Measurements from ENCODE around the gene SMYD4. TPM values are rescaled to one million over a fixed set of nuclear protein-coding genes. Genes with fewer than 3 reads are reported as not detected.
A peak's percentile ranks its signal among the peaks of the same experiment; 100 is the strongest.

Gene SMYD4, protein sequence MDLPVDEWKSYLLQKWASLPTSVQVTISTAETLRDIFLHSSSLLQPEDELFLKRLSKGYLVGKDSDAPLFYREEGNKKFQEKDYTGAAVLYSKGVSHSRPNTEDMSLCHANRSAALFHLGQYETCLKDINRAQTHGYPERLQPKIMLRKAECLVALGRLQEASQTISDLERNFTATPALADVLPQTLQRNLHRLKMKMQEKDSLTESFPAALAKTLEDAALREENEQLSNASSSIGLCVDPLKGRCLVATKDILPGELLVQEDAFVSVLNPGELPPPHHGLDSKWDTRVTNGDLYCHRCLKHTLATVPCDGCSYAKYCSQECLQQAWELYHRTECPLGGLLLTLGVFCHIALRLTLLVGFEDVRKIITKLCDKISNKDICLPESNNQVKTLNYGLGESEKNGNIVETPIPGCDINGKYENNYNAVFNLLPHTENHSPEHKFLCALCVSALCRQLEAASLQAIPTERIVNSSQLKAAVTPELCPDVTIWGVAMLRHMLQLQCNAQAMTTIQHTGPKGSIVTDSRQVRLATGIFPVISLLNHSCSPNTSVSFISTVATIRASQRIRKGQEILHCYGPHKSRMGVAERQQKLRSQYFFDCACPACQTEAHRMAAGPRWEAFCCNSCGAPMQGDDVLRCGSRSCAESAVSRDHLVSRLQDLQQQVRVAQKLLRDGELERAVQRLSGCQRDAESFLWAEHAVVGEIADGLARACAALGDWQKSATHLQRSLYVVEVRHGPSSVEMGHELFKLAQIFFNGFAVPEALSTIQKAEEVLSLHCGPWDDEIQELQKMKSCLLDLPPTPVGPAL
- 10 to 100 TPM; 37.3 to 38.1 TPM for total RNA-seq

DNA sequence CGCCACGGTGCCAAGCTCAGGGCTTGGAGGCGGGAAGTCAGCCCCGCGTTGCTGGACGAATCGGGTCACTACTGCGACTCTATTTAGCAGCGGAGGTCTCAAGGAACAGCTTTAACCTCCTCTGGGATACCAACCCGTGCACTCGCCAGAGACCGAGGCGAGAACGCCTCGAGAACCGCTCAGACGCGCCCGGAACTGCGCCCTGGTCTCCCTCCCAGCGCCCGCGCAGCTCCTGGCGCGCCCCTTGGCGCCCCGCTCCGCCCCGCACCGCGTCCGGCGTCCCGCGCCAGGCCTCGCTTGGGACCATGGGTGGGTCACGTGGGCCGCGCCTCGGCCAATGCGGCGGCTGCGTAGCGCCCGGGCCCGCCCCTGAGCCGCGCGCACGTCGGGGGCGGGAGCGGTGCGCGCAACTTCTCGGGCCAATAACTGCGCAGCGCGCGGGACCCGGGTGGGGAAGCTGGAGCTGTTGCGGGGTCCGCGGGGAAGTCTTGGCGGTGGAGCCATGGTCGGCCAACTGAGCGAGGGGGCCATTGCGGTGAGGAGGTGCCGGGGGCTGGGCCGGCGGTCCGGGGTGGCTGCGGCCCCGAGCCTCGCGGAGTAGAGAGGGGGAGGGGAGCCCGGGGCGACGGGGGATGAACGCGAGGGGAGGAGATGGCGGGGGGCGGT is at the start of gene SMYD4, which contains the start of gene RPA1:
TSS of gene SMYD4 (minus strand) at position 311 of the 666 bp plus-strand sequence. CDS start 1,908 bp downstream, outside the sequence.
TSS of gene RPA1 (plus strand) at position 414 of the 666 bp plus-strand sequence. CDS start at position 503, 89 bp downstream.
- Mint-ChIP-seq H3K9me3 (peaks cover 2% of the 10 kb centered on the region), H3K27me3 (no peaks in the 10 kb centered on the region), H3K4me1 (peaks cover 70% of the 10 kb centered on the region), H3K27ac (peak within 1 kb of the TSS; percentile 93), H3K4me3 (peak within 1 kb of the TSS; percentile 97), H3K36me3 (ENCODE audit: low read depth) (peaks cover 47% of the 10 kb centered on the region)
- CTCF ChIA-PET, result interaction anchor here (0.6 to 1.4 kb wide), 2 partner anchors 10 to 131 kb away, joined by 3 to 4 read pairs; no protein-coding TSS in a partner anchor
- POLR2A ChIA-PET, result interaction anchor here (0.7 to 0.9 kb wide), 2 partner anchors 16 to 113 kb away, joined by 3 to 5 read pairs; no protein-coding TSS in a partner anchor
- DNase-seq, result peak; percentile 90

DNA sequence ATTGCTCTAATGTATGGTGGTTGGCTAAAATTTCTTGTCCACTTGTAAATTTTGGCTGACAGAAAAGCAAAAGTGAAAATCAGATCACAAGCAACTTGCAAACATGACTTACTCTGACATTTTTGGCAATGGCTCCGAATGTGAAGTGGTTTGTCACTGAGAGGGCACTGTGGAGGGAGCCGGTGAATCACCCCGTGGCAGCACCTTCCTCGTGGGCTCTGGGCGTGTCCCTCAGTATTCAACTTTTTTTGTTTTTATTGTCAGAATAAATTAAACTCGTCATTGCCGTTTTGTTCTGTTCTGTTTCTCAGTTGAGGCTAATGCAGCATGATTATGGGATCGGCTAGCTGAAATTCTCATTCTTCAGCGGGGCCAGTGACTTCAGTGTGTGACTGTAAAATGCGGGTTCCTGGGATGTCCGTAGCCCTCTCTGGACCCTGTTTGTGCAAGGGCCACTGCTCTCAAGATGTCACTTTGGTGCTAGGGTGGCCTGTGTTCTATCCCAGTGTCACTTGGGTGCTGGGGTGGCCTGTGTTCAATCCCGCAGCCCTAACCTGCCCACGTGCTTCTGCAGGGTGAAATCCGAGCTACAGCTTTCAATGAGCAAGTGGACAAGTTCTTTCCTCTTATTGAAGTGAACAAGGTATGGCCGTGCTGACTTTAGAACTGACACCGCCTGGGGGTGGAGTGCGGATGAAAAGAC is 48.9 kb upstream of the SMYD4 start:
- DNase-seq, result peak; percentile 14
- H3K4me3 Mint-ChIP-seq, result no peak overlapping the region
- no peak overlapping the region for H3K27ac Mint-ChIP-seq
- ChIA-PET POLR2A (no interaction called here), CTCF (no interaction called here)
- no peaks in the 10 kb centered on the region for H3K9me3 Mint-ChIP-seq
- H3K4me1 Mint-ChIP-seq, result peaks cover 39% of the 10 kb centered on the region
- no peaks in the 10 kb centered on the region for H3K27me3 Mint-ChIP-seq
- peaks cover 73% of the 10 kb centered on the region for H3K36me3 Mint-ChIP-seq (ENCODE audit: low read depth)

GRCh38 chr17:1875597-1875996 is 45.9 kb upstream of the SMYD4 start:
- Mint-ChIP-seq H3K4me3 (no peak overlapping the region), H3K27me3 (no peaks in the 10 kb centered on the region), H3K9me3 (no peaks in the 10 kb centered on the region), H3K36me3 (ENCODE audit: low read depth) (peaks cover 80% of the 10 kb centered on the region), H3K4me1 (peaks cover 67% of the 10 kb centered on the region), H3K27ac (no peak overlapping the region)
- POLR2A ChIA-PET, result no interaction called here
- DNase-seq, result no peak
- CTCF ChIA-PET, result interaction anchor here (2.2 kb wide), 1 partner anchor 14 kb away, joined by 8 read pairs; no protein-coding TSS in a partner anchor

GRCh38 chr17:1873418-1873817 is 43.7 kb upstream of the SMYD4 start:
- peak; percentile 47 for DNase-seq
- ChIA-PET CTCF (interaction anchor here (2.2 kb wide), 1 partner anchor 16 kb away, joined by 8 read pairs; no protein-coding TSS in a partner anchor), POLR2A (no interaction called here)
- peak overlapping the region; percentile 91 for H3K27ac Mint-ChIP-seq
- H3K4me1 Mint-ChIP-seq, result peaks cover 84% of the 10 kb centered on the region
- peaks cover 71% of the 10 kb centered on the region for H3K36me3 Mint-ChIP-seq (ENCODE audit: low read depth)
- H3K4me3 Mint-ChIP-seq, result peak overlapping the region; percentile 60
- H3K27me3 Mint-ChIP-seq, result no peaks in the 10 kb centered on the region
- no peaks in the 10 kb centered on the region for H3K9me3 Mint-ChIP-seq

DNA sequence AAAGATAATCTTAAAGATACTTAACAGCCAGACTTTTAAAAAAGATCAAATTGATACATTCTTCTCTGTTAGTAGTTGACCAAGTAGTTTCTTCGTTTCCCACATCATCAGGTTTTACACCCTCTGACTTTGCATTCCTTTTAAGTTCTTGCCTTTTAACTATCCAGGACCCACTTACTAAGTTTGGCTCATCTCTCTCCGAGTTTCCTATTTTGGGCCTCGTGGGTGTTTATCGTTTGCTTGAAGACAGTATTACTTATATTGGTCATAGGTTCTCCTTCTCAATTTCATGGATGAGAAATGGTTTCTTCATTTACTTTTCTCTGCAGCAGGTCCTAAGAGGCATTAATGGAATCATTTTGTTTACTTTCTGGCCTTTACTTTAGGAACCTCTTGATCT is 43.3 kb upstream of the SMYD4 start:
- peak overlapping the region; percentile 91 for H3K27ac Mint-ChIP-seq
- H3K4me3 Mint-ChIP-seq, result peak overlapping the region; percentile 60
- no peak for DNase-seq
- H3K36me3 Mint-ChIP-seq (ENCODE audit: low read depth), result peaks cover 71% of the 10 kb centered on the region
- CTCF ChIA-PET, result interaction anchor here (0.6 kb wide), 1 partner anchor 487 kb away, joined by 3 read pairs; no protein-coding TSS in a partner anchor
- H3K9me3 Mint-ChIP-seq, result no peaks in the 10 kb centered on the region
- H3K27me3 Mint-ChIP-seq, result no peaks in the 10 kb centered on the region
- POLR2A ChIA-PET, result no interaction called here
- H3K4me1 Mint-ChIP-seq, result peaks cover 84% of the 10 kb centered on the region

DNA sequence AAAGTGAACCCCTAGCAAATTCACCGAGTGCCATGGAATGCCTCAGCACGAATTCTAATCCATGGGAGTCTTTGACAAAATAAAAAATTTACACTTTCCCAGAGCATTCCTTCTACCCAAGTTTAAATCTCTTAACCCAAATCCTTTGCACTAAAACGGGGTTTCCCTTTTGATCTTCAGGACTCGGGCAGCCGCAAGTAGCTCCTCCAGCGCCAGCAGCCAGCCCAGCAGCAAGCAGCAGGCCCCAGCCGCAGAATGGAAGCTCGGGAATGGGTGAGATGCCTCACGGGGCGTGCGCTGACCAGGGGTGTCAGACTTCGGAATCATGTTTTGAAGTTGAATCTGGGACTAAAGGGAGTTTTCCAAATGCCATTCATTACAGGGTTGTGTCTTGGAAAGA is 42.6 kb upstream of the SMYD4 start:
- Mint-ChIP-seq H3K4me3 (peak overlapping the region; percentile 69), H3K27ac (peak overlapping the region; percentile 91), H3K27me3 (no peaks in the 10 kb centered on the region), H3K4me1 (peaks cover 78% of the 10 kb centered on the region), H3K9me3 (no peaks in the 10 kb centered on the region), H3K36me3 (ENCODE audit: low read depth) (peaks cover 69% of the 10 kb centered on the region)
- ChIA-PET POLR2A (no interaction called here), CTCF (interaction anchor here (1.4 kb wide), 1 partner anchor 10 kb away, joined by 3 read pairs; no protein-coding TSS in a partner anchor)
- no peak for DNase-seq

DNA sequence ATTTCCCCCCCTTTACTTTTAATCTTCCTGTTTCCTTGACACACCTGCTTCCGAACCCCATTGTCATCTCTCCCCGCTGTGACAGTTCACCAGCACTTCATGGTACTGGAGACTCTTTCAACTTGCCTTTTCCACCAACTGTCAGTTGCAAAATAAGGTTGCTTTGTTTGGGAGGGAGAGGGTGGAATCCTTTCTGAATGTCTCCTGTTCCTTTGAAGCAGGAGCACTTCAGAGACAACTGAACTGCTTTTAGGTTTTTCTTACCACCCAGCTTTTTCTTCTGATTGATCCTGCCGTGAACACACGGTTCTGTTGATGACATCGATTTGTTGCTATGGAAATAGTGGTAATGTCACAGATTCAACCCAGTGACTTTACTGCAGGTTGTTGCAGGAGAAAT is 42.1 kb upstream of the SMYD4 start:
- Mint-ChIP-seq H3K27ac (peak overlapping the region; percentile 91), H3K27me3 (no peaks in the 10 kb centered on the region), H3K36me3 (ENCODE audit: low read depth) (peaks cover 67% of the 10 kb centered on the region), H3K4me3 (peak overlapping the region; percentile 69), H3K4me1 (peaks cover 74% of the 10 kb centered on the region), H3K9me3 (no peaks in the 10 kb centered on the region)
- peak; percentile 67 for DNase-seq
- CTCF ChIA-PET, result interaction anchor here (1.4 kb wide), 1 partner anchor 10 kb away, joined by 3 read pairs; no protein-coding TSS in a partner anchor
- POLR2A ChIA-PET, result no interaction called here

DNA sequence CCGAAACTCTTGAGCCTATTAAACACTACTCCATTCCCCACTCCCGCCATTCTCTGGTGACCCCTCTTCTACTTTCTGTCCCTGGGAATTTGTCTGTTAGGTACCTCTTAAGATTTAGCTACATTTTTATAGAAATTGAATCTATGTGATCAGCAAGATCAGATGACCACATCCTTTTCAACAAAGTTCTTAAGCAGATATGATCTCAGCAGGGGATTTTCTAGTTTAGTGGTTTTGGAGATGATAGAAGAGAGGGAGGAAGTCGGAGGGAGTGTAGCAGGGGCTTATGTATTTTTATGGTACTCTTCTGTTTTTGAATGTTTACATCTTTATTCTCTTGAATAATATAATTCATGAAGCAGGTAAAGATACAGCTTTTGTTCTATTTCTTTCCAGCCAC is 40.9 kb upstream of the SMYD4 start:
- Mint-ChIP-seq H3K27me3 (no peaks in the 10 kb centered on the region), H3K27ac (peak overlapping the region; percentile 91), H3K9me3 (no peaks in the 10 kb centered on the region), H3K4me1 (peaks cover 73% of the 10 kb centered on the region), H3K36me3 (ENCODE audit: low read depth) (peaks cover 61% of the 10 kb centered on the region), H3K4me3 (peak overlapping the region; percentile 69)
- peak; percentile 57 for DNase-seq
- ChIA-PET POLR2A (no interaction called here), CTCF (interaction anchor here (1.2 kb wide), 1 partner anchor 9 kb away, joined by 3 read pairs; no protein-coding TSS in a partner anchor)

- CTCF ChIA-PET, result interaction anchor here (0.7 kb wide), 1 partner anchor 508 kb away, joined by 4 read pairs; no protein-coding TSS in a partner anchor
- peaks cover 56% of the 10 kb centered on the region for H3K4me1 Mint-ChIP-seq
Measured at GRCh38 chr17:1868090-1868489, 38.4 kb upstream of the SMYD4 start.

GRCh38 chr17:1867307-1867706 is 37.6 kb upstream of the SMYD4 start:
- Mint-ChIP-seq H3K27me3 (no peaks in the 10 kb centered on the region), H3K9me3 (no peaks in the 10 kb centered on the region), H3K4me1 (peaks cover 48% of the 10 kb centered on the region), H3K4me3 (no peak overlapping the region), H3K27ac (no peak overlapping the region), H3K36me3 (ENCODE audit: low read depth) (peaks cover 36% of the 10 kb centered on the region)
- ChIA-PET CTCF (no interaction called here), POLR2A (no interaction called here)
- no peak for DNase-seq

More at GRCh38 chr17:1868090-1868489, 38.4 kb upstream of the SMYD4 start:
- H3K27ac Mint-ChIP-seq, result no peak overlapping the region
- POLR2A ChIA-PET, result no interaction called here
- DNase-seq, result no peak
- no peaks in the 10 kb centered on the region for H3K27me3 Mint-ChIP-seq
- peaks cover 42% of the 10 kb centered on the region for H3K36me3 Mint-ChIP-seq (ENCODE audit: low read depth)
- H3K9me3 Mint-ChIP-seq, result no peaks in the 10 kb centered on the region
- H3K4me3 Mint-ChIP-seq, result no peak overlapping the region

- peaks cover 29% of the 10 kb centered on the region for H3K4me1 Mint-ChIP-seq
- H3K4me3 Mint-ChIP-seq, result no peak overlapping the region
- H3K27me3 Mint-ChIP-seq, result no peaks in the 10 kb centered on the region
- no peaks in the 10 kb centered on the region for H3K9me3 Mint-ChIP-seq
- H3K27ac Mint-ChIP-seq, result no peak overlapping the region
- POLR2A ChIA-PET, result no interaction called here
- CTCF ChIA-PET, result interaction anchor here (0.7 to 1.3 kb wide), 5 partner anchors 12 to 144 kb away, joined by 3 to 6 read pairs (median 4); no protein-coding TSS in a partner anchor
- H3K36me3 Mint-ChIP-seq (ENCODE audit: low read depth), result peaks cover 37% of the 10 kb centered on the region
- DNase-seq, result peak; percentile 72
Measured at GRCh38 chr17:1865252-1866037, 35.7 kb upstream of the SMYD4 start.

Data from activated CD4-positive, alpha-beta T cell treated with anti-CD3 and anti-CD28 coated beads, Interleukin-2, amount 10 ng/mL, durations not matched to agents 7 days and 5 days (primary cell).